ENCODE measurements around the gene SERPINA9. TPM values are rescaled to one million over a fixed set of nuclear protein-coding genes. Genes with fewer than 3 reads are reported as not detected.

Gene SERPINA9
- total RNA-seq, 3 donors from 2014 or later (not counting 1 experiment from before 2014, with no cell fraction given), result not detected

DNA sequence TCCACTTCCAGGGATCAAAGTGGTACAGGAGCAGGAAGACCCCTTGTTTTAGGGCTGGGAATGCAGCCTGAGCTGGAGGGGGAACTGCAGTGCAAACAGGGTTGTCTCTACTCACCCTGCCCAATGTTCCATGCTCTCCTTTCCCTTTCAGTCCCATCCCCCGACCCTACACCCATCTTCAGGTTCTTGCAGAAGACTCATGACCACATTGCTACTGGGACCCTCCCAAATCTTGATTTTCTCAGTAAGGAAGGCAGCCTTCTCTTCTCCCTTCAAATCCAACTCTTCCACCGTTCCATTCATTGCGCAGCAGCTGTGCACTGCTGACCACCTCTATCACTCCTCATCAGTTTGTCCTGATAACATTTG is 25.3 kb downstream of the SERPINA9 start:
- no peak overlapping the region for H3K27ac Mint-ChIP-seq
- Histone ChIP-seq H3K27ac (ENCODE audit: low read length) (no peak overlapping the region), H3K4me1 (ENCODE audit: control insufficient read depth, insufficient read depth, low read length) (no peaks in the 10 kb centered on the region), H3K9me3 (ENCODE audit: control insufficient read depth, insufficient read depth, low read length) (no peaks in the 10 kb centered on the region), H3K27me3 (ENCODE audit: control insufficient read depth, insufficient read depth, low read length) (no peaks in the 10 kb centered on the region), H3K36me3 (ENCODE audit: control insufficient read depth, insufficient read depth, low read length) (no peaks in the 10 kb centered on the region), H3K4me3 (ENCODE audit: low read length) (no peak overlapping the region)
- ATAC-seq (no peak), DNase-seq (no peak)
- 56% methylated on average over 3 of the region's 3 CpGs for WGBS (ENCODE audit: insufficient coverage)
- TF ChIP-seq, protein P1, sequence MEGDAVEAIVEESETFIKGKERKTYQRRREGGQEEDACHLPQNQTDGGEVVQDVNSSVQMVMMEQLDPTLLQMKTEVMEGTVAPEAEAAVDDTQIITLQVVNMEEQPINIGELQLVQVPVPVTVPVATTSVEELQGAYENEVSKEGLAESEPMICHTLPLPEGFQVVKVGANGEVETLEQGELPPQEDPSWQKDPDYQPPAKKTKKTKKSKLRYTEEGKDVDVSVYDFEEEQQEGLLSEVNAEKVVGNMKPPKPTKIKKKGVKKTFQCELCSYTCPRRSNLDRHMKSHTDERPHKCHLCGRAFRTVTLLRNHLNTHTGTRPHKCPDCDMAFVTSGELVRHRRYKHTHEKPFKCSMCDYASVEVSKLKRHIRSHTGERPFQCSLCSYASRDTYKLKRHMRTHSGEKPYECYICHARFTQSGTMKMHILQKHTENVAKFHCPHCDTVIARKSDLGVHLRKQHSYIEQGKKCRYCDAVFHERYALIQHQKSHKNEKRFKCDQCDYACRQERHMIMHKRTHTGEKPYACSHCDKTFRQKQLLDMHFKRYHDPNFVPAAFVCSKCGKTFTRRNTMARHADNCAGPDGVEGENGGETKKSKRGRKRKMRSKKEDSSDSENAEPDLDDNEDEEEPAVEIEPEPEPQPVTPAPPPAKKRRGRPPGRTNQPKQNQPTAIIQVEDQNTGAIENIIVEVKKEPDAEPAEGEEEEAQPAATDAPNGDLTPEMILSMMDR (IDR thresholded peaks at IDR 0.05), result no peak
- no peaks in the 10 kb centered on the region for H3K36me3 Mint-ChIP-seq
- no peak overlapping the region for H3K4me3 Mint-ChIP-seq
- H3K4me1 Mint-ChIP-seq, result no peaks in the 10 kb centered on the region
- intact Hi-C loops (cut with micrococcal nuclease), result no loop called here
- H3K27me3 Mint-ChIP-seq (ENCODE audit: low read depth in 2 of 2), result peaks cover 10 to 53% of the 10 kb centered on the region in 2 donors
- no peaks in the 10 kb centered on the region for H3K9me3 Mint-ChIP-seq

DNA sequence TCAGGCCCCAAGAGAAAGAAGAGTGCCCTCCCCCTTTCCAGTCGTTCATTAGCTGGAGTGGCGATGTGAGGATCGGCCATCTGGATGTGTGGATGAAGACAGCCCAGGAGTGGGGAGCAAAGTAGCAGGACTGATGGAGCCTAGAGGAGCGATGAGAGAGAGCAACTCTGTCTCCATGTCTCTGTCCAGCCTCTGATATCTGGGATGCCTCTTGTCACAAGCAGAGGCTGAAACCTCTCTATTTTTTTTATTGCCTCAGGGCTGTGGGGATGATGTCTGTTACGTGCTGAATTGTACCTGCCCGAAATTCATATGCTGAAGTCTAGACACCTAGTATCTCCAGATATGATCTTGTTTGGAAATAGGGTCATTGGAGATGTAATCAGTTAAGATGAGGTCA is 26.1 kb downstream of the SERPINA9 start:
- peaks cover 10 to 46% of the 10 kb centered on the region in 2 donors for H3K27me3 Mint-ChIP-seq (ENCODE audit: low read depth in 2 of 2)
- TF ChIP-seq, protein P1 (IDR thresholded peaks at IDR 0.05), result no peak
- no peak for ATAC-seq
- intact Hi-C loops (cut with micrococcal nuclease), result no loop called here
- Histone ChIP-seq H3K4me3 (ENCODE audit: low read length) (no peak overlapping the region), H3K9me3 (ENCODE audit: control insufficient read depth, insufficient read depth, low read length) (no peaks in the 10 kb centered on the region), H3K4me1 (ENCODE audit: control insufficient read depth, insufficient read depth, low read length) (no peaks in the 10 kb centered on the region), H3K36me3 (ENCODE audit: control insufficient read depth, insufficient read depth, low read length) (no peaks in the 10 kb centered on the region), H3K27ac (ENCODE audit: low read length) (no peak overlapping the region), H3K27me3 (ENCODE audit: control insufficient read depth, insufficient read depth, low read length) (no peaks in the 10 kb centered on the region)
- H3K4me3 Mint-ChIP-seq, result no peak overlapping the region
- 83% methylated on average over 5 of the region's 6 CpGs for WGBS (ENCODE audit: insufficient coverage)
- H3K27ac Mint-ChIP-seq, result no peak overlapping the region
- DNase-seq, result no peak
- H3K4me1 Mint-ChIP-seq, result no peaks in the 10 kb centered on the region
- H3K9me3 Mint-ChIP-seq, result no peaks in the 10 kb centered on the region
- H3K36me3 Mint-ChIP-seq, result no peaks in the 10 kb centered on the region

DNA sequence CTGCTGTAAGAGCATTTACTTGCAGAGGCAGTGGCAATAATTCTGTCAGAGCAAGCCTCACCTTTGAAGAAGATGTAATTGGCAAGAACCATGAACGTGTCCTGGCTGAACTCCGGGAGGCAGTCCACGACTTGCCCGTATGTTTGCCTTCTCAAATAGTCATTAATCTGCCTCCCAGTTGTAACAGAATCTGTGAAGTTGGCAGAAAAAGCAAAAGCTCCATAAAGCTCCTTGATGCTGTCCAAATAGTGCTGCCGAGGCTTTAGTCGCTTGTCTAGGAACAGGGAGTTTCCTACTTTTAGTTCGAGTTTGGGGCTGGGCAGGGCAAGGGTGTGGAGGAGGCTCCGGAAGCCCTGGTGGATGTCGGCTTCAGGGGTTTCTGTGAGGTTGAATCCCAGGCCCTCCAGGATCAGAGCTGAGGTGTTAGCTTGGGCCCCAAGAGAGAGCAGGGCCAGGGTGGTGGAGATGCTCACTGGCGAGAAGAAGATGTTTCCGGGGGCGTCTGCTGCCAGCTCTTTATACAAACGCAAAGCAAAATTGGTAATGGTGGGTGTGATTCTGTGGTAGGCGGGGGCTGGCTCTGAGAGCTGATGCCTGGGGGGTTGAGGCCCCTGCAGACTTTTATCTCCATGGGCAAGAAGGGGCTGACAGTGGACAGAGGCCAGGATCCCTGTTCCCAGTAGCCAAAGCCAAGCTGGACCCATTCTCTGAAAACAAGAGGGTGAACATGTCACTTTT is 27.8 kb downstream of the SERPINA9 start:
- no peak overlapping the region for H3K4me3 Mint-ChIP-seq
- no peaks in the 10 kb centered on the region for H3K4me1 Mint-ChIP-seq
- intact Hi-C loops (cut with micrococcal nuclease), result no loop called here
- no peaks in the 10 kb centered on the region for H3K9me3 Mint-ChIP-seq
- no peak for ATAC-seq
- no peak for DNase-seq
- TF ChIP-seq, protein P1 (IDR thresholded peaks at IDR 0.05), result no peak
- peaks cover 11 to 39% of the 10 kb centered on the region in 2 donors for H3K27me3 Mint-ChIP-seq (ENCODE audit: low read depth in 2 of 2)
- no peaks in the 10 kb centered on the region for H3K27me3 ChIP-seq (ENCODE audit: control insufficient read depth, insufficient read depth, low read length)
- no peak overlapping the region for H3K27ac Mint-ChIP-seq
- no peaks in the 10 kb centered on the region for H3K4me1 ChIP-seq (ENCODE audit: control insufficient read depth, insufficient read depth, low read length)
- no peak overlapping the region for H3K4me3 ChIP-seq (ENCODE audit: low read length)
- no peaks in the 10 kb centered on the region for H3K9me3 ChIP-seq (ENCODE audit: control insufficient read depth, insufficient read depth, low read length)
- no peak overlapping the region for H3K27ac ChIP-seq (ENCODE audit: low read length)
- H3K36me3 Mint-ChIP-seq, result no peaks in the 10 kb centered on the region
- 84% methylated on average over 14 of the region's 14 CpGs for WGBS (ENCODE audit: insufficient coverage)
- H3K36me3 ChIP-seq (ENCODE audit: control insufficient read depth, insufficient read depth, low read length), result no peaks in the 10 kb centered on the region

DNA sequence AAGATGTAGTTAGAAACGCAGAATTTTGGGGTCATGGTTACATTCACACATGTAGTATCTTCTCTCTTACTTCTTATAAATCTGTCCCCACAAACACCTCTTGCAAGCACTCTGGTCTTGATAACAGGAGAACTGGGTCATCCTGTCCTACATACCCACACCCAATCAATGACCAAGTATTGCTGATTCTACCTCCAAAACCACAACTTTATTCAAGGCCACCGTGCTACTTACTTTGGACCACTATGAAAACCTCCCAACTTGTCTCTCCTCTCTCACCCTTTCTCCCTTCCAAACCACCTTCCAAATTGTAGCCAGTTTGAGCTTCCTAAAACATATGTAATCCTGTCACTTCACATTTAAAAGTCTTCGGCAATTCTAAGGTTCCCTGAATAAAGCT is 28.8 kb downstream of the SERPINA9 start:
- no peak for DNase-seq
- Histone ChIP-seq H3K27me3 (ENCODE audit: control insufficient read depth, insufficient read depth, low read length) (no peaks in the 10 kb centered on the region), H3K27ac (ENCODE audit: low read length) (no peak overlapping the region), H3K4me3 (ENCODE audit: low read length) (no peak overlapping the region), H3K9me3 (ENCODE audit: control insufficient read depth, insufficient read depth, low read length) (no peaks in the 10 kb centered on the region), H3K36me3 (ENCODE audit: control insufficient read depth, insufficient read depth, low read length) (no peaks in the 10 kb centered on the region), H3K4me1 (ENCODE audit: control insufficient read depth, insufficient read depth, low read length) (no peaks in the 10 kb centered on the region)
- H3K9me3 Mint-ChIP-seq, result no peaks in the 10 kb centered on the region
- no peaks in the 10 kb centered on the region for H3K36me3 Mint-ChIP-seq
- ATAC-seq, result no peak
- TF ChIP-seq, protein P1 (IDR thresholded peaks at IDR 0.05), result no peak
- H3K27me3 Mint-ChIP-seq (ENCODE audit: low read depth in 2 of 2), result peaks cover 11 to 34% of the 10 kb centered on the region in 2 donors
- H3K4me1 Mint-ChIP-seq, result no peaks in the 10 kb centered on the region
- H3K4me3 Mint-ChIP-seq, result no peak overlapping the region
- 78% methylated on average over 2 of the region's 3 CpGs for WGBS (ENCODE audit: insufficient coverage)
- H3K27ac Mint-ChIP-seq, result no peak overlapping the region
- intact Hi-C loops (cut with micrococcal nuclease), result no loop called here
